NB4 (cell line): ENCODE data around the gene PRSS48.

Experiments used
- CTCF ChIP-seq: IDR thresholded peaks from one replicate; pipeline ENCODE4 v1.5.1; 2012; ENCODE audit warnings: low read depth, low read length
- MAX ChIP-seq: IDR thresholded peaks from 2 replicates; pipeline ENCODE4 v1.6.1; 2011; ENCODE audit warnings: low read depth, low read length
- POLR2A ChIP-seq: IDR thresholded peaks from 2 replicates; pipeline ENCODE4 v1.6.1; 2011; ENCODE audit warnings: mild to moderate bottlenecking; ENCODE audit not compliant: insufficient read length; ENCODE audit errors: extremely low read depth

- TF ChIP-seq CTCF (no peak), POLR2A (no peak), MAX (no peak)
Measured at GRCh38 chr4:151302432-151302831, 25.5 kb downstream of the PRSS48 start.
